ENCODE results near the gene CAPN12.
"Not testable (repeated sequence)": the region's sequence is repeated elsewhere in the genome, so short reads cannot be mapped to it uniquely, and the experiment has no call there.

Gene CAPN12

DNA sequence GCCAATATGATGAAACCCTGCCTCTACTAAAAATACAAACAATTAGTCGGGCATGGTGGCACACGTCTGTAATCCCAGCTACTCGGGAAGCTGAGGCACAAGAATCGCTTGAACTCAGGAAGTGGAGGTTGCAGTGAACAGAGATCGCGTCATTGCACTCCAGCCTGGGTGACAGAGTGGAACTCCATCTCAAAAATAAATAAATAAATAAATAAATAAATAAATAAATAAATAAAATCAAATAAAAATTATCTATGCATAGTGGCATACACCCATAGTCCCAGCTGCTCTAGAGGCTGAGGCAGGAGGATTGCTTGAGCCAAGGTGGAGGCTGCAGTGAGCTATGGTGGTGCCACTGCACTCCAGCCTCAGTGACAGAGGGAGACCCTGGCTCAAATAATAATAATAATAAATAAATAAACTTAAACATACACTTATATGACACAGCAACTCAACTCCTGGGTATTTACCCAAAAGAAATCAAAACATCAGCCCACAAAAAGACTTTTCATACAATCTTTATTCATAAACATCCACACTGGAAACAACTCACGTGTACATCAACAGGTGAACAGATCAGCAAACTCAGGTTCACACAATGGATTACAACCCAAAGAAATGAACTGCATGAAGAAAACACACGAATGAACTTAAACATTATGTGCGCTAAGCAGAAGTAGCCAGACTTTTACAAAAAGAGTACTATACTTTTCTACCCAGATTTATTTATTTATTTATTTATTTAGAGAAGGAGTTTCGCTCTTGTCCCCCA, 22.2 kb upstream of the CAPN12 start:
- DNase-seq (ENCODE audit: low read depth), result no peak

DNA sequence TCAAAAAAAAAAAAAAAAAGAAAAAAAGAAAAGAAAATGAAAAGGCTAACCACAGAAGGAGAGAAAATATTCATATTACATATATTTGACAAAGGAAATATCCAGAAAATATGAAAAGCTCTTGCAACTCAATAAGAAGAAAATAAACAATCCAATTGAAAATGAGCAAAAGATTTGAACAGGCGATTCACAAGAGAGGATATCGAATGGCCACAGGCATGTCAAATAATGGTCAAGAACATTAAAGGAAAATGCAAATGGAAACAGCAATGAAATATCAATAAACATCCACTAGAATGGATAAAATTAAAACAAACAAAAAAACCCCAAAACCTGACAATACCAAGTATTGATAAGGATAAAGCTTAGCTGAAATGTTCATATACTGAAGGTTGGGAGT, 20.9 kb upstream of the CAPN12 start:
- TF ChIP-seq CTCF (IDR thresholded peaks at IDR 0.05; ENCODE audit: control insufficient read depth, extremely low read depth, insufficient read depth), result no peak
- DNase-seq (ENCODE audit: low read depth), result no peak

More for the DNA sequence above, 22.2 kb upstream of the CAPN12 start:
- no peak for TF ChIP-seq CTCF (IDR thresholded peaks at IDR 0.05; ENCODE audit: control insufficient read depth, extremely low read depth, insufficient read depth)
- H3K4me3 ChIP-seq (ENCODE audit: low read depth, low read length), result no peak overlapping the region

DNA sequence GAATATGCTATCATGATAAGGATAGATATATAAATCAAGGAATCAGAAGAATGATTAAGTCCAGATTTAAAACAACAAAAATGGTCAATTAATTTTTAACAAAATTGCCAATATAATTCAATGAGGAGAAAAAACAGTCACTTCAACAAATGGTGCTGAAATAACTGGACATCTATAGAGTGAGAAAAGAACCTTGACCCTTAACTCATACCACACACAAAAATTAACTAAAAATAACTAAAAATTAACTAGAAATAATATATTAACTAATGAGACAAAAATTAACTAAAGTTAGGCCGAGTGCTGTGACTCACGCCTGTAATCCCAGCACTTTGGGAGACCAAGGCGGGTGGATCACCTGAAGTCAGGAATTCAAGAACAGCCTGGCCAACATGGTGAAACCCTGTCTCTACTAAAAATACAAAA, 19.5 kb upstream of the CAPN12 start:
- DNase-seq (ENCODE audit: low read depth), result no peak
- H3K4me3 ChIP-seq (ENCODE audit: low read depth, low read length), result no peak overlapping the region
- TF ChIP-seq CTCF (IDR thresholded peaks at IDR 0.05; ENCODE audit: control insufficient read depth, extremely low read depth, insufficient read depth), result no peak

More for the DNA sequence above, 20.9 kb upstream of the CAPN12 start:
- H3K4me3 ChIP-seq (ENCODE audit: low read depth, low read length), result no peak overlapping the region

DNA sequence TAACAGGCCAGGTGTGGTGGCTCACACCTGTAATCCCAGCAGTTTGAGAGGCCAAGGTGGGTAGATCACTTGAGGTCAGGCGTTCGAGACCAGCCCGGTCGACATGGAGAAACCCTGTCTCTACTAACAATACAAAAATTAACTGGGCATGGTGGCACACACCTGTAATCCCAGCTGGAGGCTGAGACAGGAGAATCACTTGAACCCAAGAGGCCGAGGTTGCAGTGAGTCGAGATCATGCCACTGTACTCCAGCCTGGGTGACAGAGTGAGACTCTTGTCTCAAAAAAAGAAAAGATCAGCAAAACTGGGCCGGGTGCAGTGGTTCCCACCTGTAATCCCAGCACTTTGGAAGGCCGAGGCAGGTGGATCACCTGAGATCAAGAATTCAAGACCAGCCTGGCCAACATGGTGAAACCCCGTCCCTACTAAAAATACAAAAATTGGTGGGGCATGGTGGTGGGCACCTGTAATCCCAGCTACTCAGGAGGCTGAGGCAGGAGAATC, 17.7 kb upstream of the CAPN12 start:
- not testable (repeated sequence) for DNase-seq (ENCODE audit: low read depth); H3K4me3 ChIP-seq (ENCODE audit: low read depth, low read length)

- not testable (repeated sequence) for H3K4me3 ChIP-seq (ENCODE audit: low read depth, low read length); DNase-seq (ENCODE audit: low read depth)
These were observed 16.7 kb upstream of the CAPN12 start for GRCh38 chr19:38760805-38761517.

DNA sequence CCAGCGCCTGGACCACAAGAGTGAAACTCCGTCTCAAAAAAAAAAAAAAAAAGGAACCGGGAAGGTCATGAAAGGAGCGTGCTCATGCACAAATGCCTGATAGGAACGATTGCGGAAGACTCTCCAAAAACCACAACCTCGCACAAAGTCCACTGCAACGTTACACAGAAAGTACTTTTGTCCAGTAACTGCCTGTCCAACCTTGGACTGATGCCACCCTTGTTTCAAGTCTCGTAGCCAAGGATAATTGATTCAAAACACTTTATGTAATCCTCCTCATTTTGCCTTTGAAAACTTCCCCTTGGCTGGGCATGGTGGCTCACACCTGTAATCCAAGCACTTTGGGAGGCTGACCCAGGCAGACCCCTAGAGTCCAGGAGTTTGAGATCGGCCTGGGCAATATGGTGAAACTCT, 15.3 kb upstream of the CAPN12 start:
- no peak for DNase-seq (ENCODE audit: low read depth)
- H3K4me3 ChIP-seq (ENCODE audit: low read depth, low read length), result no peak overlapping the region

GRCh38 chr19:38754196-38754595, 9.9 kb upstream of the CAPN12 start:
- DNase-seq (ENCODE audit: low read depth), result not testable (repeated sequence)

More for the DNA sequence above, 15.3 kb upstream of the CAPN12 start:
- TF ChIP-seq CTCF (IDR thresholded peaks at IDR 0.05; ENCODE audit: control insufficient read depth, extremely low read depth, insufficient read depth), result no peak

DNA sequence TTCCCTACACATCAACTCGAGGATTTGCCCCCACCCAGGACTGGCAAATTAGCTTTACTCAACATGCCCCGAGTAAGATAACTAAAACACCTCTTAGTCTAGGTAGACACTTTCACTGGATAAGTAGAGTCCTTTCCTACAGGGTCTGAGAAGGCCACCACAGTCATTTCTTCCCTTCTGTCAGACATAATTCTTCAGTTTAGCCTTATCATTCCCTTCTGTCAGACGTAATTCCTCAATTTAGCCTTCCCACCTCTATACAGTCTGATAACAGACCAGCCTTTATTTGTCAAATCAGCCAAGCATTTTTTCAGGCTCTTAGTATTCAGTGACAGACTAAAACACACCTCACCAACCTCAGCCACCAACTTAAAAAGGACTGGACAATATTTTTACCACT, 9.5 kb upstream of the CAPN12 start:
- not testable (repeated sequence) for H3K4me3 ChIP-seq (ENCODE audit: low read depth, low read length); DNase-seq (ENCODE audit: low read depth)

More at GRCh38 chr19:38754196-38754595, 9.9 kb upstream of the CAPN12 start:
- not testable (repeated sequence) for H3K4me3 ChIP-seq (ENCODE audit: low read depth, low read length)

DNA sequence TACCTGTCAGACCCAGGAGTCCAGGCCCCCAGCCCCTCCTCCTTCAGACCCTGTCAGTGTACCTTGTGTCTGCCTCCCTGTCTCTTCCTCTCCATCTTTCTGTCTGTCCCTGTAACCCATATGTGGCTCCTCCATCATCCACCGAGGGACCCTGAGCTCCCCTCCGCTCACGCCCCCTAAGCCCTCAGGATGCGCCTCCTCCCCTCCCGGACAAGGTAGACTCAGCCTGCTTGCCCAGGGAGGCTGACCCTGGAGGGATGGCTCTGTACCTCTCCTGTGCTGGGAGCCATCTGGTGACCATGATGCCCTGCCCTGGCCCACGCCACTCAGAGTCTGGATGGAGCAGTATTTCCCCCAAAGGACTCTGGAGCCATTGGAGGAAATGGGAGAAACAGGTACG, 1.0 kb upstream of the CAPN12 start:
- no peak overlapping the region for H3K4me3 ChIP-seq (ENCODE audit: low read depth, low read length)
- no peak for DNase-seq (ENCODE audit: low read depth)
- TF ChIP-seq CTCF (IDR thresholded peaks at IDR 0.05; ENCODE audit: control insufficient read depth, extremely low read depth, insufficient read depth), result no peak
